GM19328 (cell line): ENCODE results near the gene SPTBN4.
"Not testable (repeated sequence)": the region's sequence is repeated elsewhere in the genome, so short reads cannot be mapped to it uniquely, and the experiment has no call there.

ENCODE experiments used
- ATAC-seq: cut with Tn5 transposase; IDR thresholded peaks from one replicate; pipeline ENCODE4 v1.9.1; 2021; ENCODE audit warnings: mild to moderate bottlenecking, moderate library complexity; ENCODE audit not compliant: unreplicated experiment

The SPTBN4 gene

GRCh38 chr19:40502647-40503319 is 36.0 kb downstream of the SPTBN4 start:
- ATAC-seq: no peak

GRCh38 chr19:40503320-40503695 is 36.5 kb downstream of the SPTBN4 start:
- ATAC-seq: no peak

- ATAC-seq: no peak
Observed at GRCh38 chr19:40506099-40506498, 39.3 kb downstream of the SPTBN4 start.

- ATAC-seq: no peak
Observed at GRCh38 chr19:40507892-40508291, 41.1 kb downstream of the SPTBN4 start.

GRCh38 chr19:40508739-40509260 is 42.0 kb downstream of the SPTBN4 start:
- ATAC-seq: no peak

- ATAC-seq: no peak
Observed at GRCh38 chr19:40510526-40511115, 43.8 kb downstream of the SPTBN4 start.

- no peak for ATAC-seq
Observed at GRCh38 chr19:40511487-40511886, 44.7 kb downstream of the SPTBN4 start.

- no peak for ATAC-seq
Observed at GRCh38 chr19:40512110-40512472, 45.3 kb downstream of the SPTBN4 start.

- ATAC-seq: no peak
Observed at GRCh38 chr19:40512473-40513344, 45.9 kb downstream of the SPTBN4 start.

- ATAC-seq: no peak
Observed at GRCh38 chr19:40513345-40513678, 46.5 kb downstream of the SPTBN4 start.

GRCh38 chr19:40513741-40514315 is 47.0 kb downstream of the SPTBN4 start:
- no peak for ATAC-seq

- ATAC-seq: no peak
Observed at GRCh38 chr19:40517248-40517647, 50.4 kb downstream of the SPTBN4 start.

- ATAC-seq: no peak
Observed at GRCh38 chr19:40519352-40520322, 52.8 kb downstream of the SPTBN4 start.

- ATAC-seq: no peak
Observed at GRCh38 chr19:40521276-40521675, 54.5 kb downstream of the SPTBN4 start.

GRCh38 chr19:40521900-40522299 is 55.1 kb downstream of the SPTBN4 start:
- ATAC-seq: not testable (repeated sequence)

GRCh38 chr19:40523322-40524047 is 56.7 kb downstream of the SPTBN4 start:
- ATAC-seq: no peak

- ATAC-seq: no peak
Observed at GRCh38 chr19:40524133-40524549, 57.3 kb downstream of the SPTBN4 start.

GRCh38 chr19:40524655-40525054 is 57.9 kb downstream of the SPTBN4 start:
- ATAC-seq: no peak

GRCh38 chr19:40525234-40526051 is 58.6 kb downstream of the SPTBN4 start:
- ATAC-seq: no peak
